Right atrium auricular region (tissue), 2 donors: Measurements from ENCODE around the gene TUBB1. TPM values are rescaled to one million over a fixed set of nuclear protein-coding genes. Genes with fewer than 3 reads are reported as not detected.

Experiments used
- DNase-seq: peaks from one replicate; pipeline ENCODE4 v3.0.0-alpha.2; 2019; ENCODE audit warnings: low spot score
- H3K27ac ChIP-seq, 2 donors: fragments of 200-600 bp; sonication (generic); 1 replicate in 1 of 2; 2 replicates in 1 of 2; pipeline ENCODE4 v1.5.1; 2016 to 2019
- H3K27me3 ChIP-seq, 2 donors: fragments of 200-600 bp; sonication (generic); one replicate each; pipeline versions ENCODE4 v1.5.1 to v1.6.0; 2017 to 2019
- H3K36me3 ChIP-seq: fragments of 200-600 bp; sonication (generic); one replicate; pipeline ENCODE4 v1.5.1; 2016
- H3K4me1 ChIP-seq, 2 donors: fragments of 200-600 bp; sonication (generic); one replicate each; pipeline versions ENCODE4 v1.5.1 to v1.6.0; 2017 to 2019
- H3K4me3 ChIP-seq, 2 donors: fragments of 200-600 bp; sonication (generic); 1 replicate in 1 of 2; 2 replicates in 1 of 2; pipeline ENCODE4 v1.5.1; 2017 to 2019; ENCODE audit warnings: mild to moderate bottlenecking in 1 of 2, moderate library complexity in 1 of 2
- H3K9me3 ChIP-seq, 2 donors: fragments of 200-600 bp; sonication (generic); one replicate each; pipeline ENCODE4 v1.5.1; 2019
- total RNA-seq, 2 donors: library from RNA; depleted of rRNA; stranded (reverse); fragments of >200 nt; gene quantifications; one replicate each; pipeline ENCODE4 v1.1.0, GENCODE V29; 2016
- TF ChIP-seq, protein P1 (sequence below), 2 donors: fragments of 200-600 bp; sonication (generic); IDR thresholded peaks; one replicate each; pipeline ENCODE4 v1.5.1; 2019; ENCODE audit warnings: antibody characterized with exemption in 2 of 2

TUBB1 gene
- total RNA-seq, 2 donors from 2014 or later, result 0.19 to 0.35 TPM

DNA sequence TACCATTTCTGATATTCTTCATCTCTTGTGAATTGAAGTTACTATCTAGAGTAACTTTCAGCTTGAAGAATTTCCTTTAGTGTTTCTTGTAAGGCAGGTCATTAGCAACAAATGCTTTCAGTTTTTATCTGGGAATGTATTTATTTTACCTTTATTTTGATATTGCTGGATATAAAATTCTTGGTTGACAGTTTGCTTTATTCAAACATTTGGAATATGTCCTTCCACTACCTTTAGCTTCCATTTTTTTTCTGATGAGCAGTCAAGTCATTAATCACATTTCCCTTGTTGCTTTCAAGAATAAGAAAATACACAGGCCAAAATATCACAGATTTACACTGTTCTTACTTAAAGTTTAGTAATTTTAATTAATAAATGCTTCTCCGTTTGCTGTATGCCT lies 43.9 kb upstream of the TUBB1 start:
- H3K4me1 ChIP-seq, result no peaks in the 10 kb centered on the region
- H3K9me3 ChIP-seq, result peaks cover 0 to 17% of the 10 kb centered on the region in 2 donors

DNA sequence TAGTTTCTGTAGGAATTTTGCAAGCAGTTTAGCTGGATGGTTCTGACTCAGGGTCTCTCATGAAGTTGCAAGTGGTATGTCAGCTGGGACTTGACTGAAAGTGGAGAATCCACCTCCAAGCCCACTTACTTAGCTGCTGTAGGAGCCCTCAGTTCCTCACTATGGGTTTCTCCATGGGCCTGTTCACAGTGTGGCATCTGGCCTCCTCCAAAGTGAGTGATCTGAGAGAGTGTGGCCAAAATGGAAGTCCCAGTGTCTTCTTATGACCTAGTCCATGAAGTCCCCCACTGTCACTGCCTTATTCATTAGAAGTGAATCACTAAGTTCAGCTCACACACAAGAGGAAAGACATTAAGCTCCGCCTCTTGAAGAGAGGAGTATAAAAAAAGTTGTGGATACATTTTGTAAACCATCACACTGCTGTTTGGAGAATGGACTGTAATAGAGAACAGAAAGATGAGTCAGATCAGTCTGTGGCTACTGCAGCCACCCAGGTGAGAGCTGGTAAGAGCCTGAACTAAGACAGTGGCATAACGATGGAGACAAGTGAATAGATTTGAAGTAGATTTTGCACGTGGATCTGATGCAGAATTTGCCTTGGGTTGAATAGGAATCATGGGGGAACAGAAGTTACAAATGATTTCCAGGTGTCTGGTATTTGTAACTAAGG lies 43.0 kb upstream of the TUBB1 start:
- TF ChIP-seq, protein P1, sequence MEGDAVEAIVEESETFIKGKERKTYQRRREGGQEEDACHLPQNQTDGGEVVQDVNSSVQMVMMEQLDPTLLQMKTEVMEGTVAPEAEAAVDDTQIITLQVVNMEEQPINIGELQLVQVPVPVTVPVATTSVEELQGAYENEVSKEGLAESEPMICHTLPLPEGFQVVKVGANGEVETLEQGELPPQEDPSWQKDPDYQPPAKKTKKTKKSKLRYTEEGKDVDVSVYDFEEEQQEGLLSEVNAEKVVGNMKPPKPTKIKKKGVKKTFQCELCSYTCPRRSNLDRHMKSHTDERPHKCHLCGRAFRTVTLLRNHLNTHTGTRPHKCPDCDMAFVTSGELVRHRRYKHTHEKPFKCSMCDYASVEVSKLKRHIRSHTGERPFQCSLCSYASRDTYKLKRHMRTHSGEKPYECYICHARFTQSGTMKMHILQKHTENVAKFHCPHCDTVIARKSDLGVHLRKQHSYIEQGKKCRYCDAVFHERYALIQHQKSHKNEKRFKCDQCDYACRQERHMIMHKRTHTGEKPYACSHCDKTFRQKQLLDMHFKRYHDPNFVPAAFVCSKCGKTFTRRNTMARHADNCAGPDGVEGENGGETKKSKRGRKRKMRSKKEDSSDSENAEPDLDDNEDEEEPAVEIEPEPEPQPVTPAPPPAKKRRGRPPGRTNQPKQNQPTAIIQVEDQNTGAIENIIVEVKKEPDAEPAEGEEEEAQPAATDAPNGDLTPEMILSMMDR (IDR thresholded peaks at IDR 0.05), result no peak
- Histone ChIP-seq H3K27me3 (no peaks in the 10 kb centered on the region), H3K36me3 (no peaks in the 10 kb centered on the region), H3K9me3 (peaks cover 0 to 17% of the 10 kb centered on the region in 2 donors), H3K4me1 (no peaks in the 10 kb centered on the region), H3K27ac (no peak overlapping the region), H3K4me3 (no peak overlapping the region)
- DNase-seq, result peak; percentile 2

More for the DNA sequence above, 43.9 kb upstream of the TUBB1 start:
- Histone ChIP-seq H3K36me3 (no peaks in the 10 kb centered on the region), H3K27ac (no peak overlapping the region), H3K4me3 (no peak overlapping the region), H3K27me3 (no peaks in the 10 kb centered on the region)
- TF ChIP-seq, protein P1 (IDR thresholded peaks at IDR 0.05), result no peak
- DNase-seq, result no peak

GRCh38 chr20:58978351-58979190 lies 40.7 kb upstream of the TUBB1 start:
- peak; percentile 16 for DNase-seq
- no peaks in the 10 kb centered on the region for H3K36me3 ChIP-seq
- H3K27ac ChIP-seq, result no peak overlapping the region
- TF ChIP-seq, protein P1 (IDR thresholded peaks at IDR 0.05), result no peak
- H3K27me3 ChIP-seq, result no peaks in the 10 kb centered on the region
- H3K4me1 ChIP-seq, result peaks cover 0 to 16% of the 10 kb centered on the region in 2 donors
- peaks cover 0 to 17% of the 10 kb centered on the region in 2 donors for H3K9me3 ChIP-seq
- H3K4me3 ChIP-seq, result no peak overlapping the region

GRCh38 chr20:58980711-58981627 lies 38.3 kb upstream of the TUBB1 start, which contains the start of gene NELFCD:
NELFCD (plus strand) TSS chr20:58981256; CDS start chr20:58981310, 54 bp downstream.
- DNase-seq, result peak; percentile 75
- peak within 1 kb of the TSS; percentile 69 to 82 for H3K4me3 ChIP-seq
- H3K4me1 ChIP-seq, result peaks cover 0 to 36% of the 10 kb centered on the region in 2 donors
- TF ChIP-seq, protein P1 (IDR thresholded peaks at IDR 0.05), result no peak
- no peaks in the 10 kb centered on the region for H3K27me3 ChIP-seq
- no peaks in the 10 kb centered on the region for H3K36me3 ChIP-seq
- H3K9me3 ChIP-seq, result peaks cover 0 to 3% of the 10 kb centered on the region in 2 donors
- H3K27ac ChIP-seq, result peak within 1 kb of the TSS; percentile 71 to 86

GRCh38 chr20:58981628-58982364 lies 37.4 kb upstream of the TUBB1 start:
- TF ChIP-seq, protein P1 (IDR thresholded peaks at IDR 0.05), result no peak
- Histone ChIP-seq H3K36me3 (peaks cover 6% of the 10 kb centered on the region), H3K4me3 (peak overlapping the region; percentile 69 to 82), H3K27ac (peak overlapping the region; percentile 71 to 86), H3K27me3 (no peaks in the 10 kb centered on the region), H3K4me1 (peaks cover 0 to 41% of the 10 kb centered on the region in 2 donors), H3K9me3 (no peaks in the 10 kb centered on the region)
- DNase-seq, result no peak
